ENCODE measurements around the gene SSR2.

The SSR2 gene

DNA sequence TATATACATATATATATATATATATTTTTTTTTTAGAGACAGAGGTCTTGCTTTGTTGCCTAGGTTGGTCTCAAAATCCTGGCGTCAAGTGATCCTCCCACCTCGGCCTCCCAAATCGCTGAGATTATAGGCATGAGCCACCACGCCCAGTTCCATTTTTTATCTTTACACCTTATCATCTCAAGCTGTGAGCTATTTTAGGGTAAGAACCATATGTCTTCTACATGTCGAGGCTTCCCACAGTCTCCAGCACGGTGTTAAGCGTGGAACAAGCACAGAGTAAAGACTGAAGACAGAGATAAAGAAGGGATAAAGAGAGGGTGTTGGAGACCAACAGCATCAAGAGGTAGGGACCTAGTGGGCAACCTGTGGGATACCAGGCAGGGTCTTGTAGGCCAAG is 56.6 kb downstream of the SSR2 start:
- Histone ChIP-seq H3K4me3 (ENCODE audit: low read length, poor library complexity, severe bottlenecking) (no peak overlapping the region), H3K9ac (ENCODE audit: low read depth, low read length, poor library complexity, severe bottlenecking) (no peak overlapping the region), H3K9me3 (ENCODE audit: insufficient read depth, low read depth, low read length) (no peaks in the 10 kb centered on the region), H3K36me3 (ENCODE audit: insufficient read depth, low read length) (peaks cover 91% of the 10 kb centered on the region; the same call in 1 of the 2 replicates), H3K27me3 (ENCODE audit: insufficient read depth, low read length, poor library complexity, severe bottlenecking) (no peaks in the 10 kb centered on the region), H3F3A (ENCODE audit: low read depth) (no peaks in the 10 kb centered on the region), H3K79me2 (ENCODE audit: insufficient read depth, low read length) (peaks cover 63% of the 10 kb centered on the region), H4K20me1 (ENCODE audit: insufficient read depth, low read length, poor library complexity, severe bottlenecking) (peaks cover 78% of the 10 kb centered on the region), H3K4me2 (ENCODE audit: low read depth, low read length, poor library complexity, severe bottlenecking) (no peak overlapping the region), H3K4me1 (ENCODE audit: insufficient read depth, low read length, poor library complexity, severe bottlenecking) (peaks cover 23% of the 10 kb centered on the region), H3K9me2 (replicated peaks; ENCODE audit: low read depth, low read length) (no peaks in the 10 kb centered on the region), H2AFZ (ENCODE audit: low read length) (no peak overlapping the region)
- TF ChIP-seq EZH2phosphoT487 (IDR thresholded peaks at IDR 0.05; ENCODE audit: borderline replicate concordance): no peak
- TF ChIP-seq CTCF (conservative IDR thresholded peaks at IDR 0.05; ENCODE audit: low read length): no peak

- Histone ChIP-seq H3K4me3 (ENCODE audit: low read length, poor library complexity, severe bottlenecking) (no peak overlapping the region), H3K36me3 (ENCODE audit: insufficient read depth, low read length) (peaks cover 90% of the 10 kb centered on the region), H3K9me2 (replicated peaks; ENCODE audit: low read depth, low read length) (no peaks in the 10 kb centered on the region), H3K4me2 (ENCODE audit: low read depth, low read length, poor library complexity, severe bottlenecking) (no peak overlapping the region), H3K79me2 (ENCODE audit: insufficient read depth, low read length) (peaks cover 48% of the 10 kb centered on the region), H4K20me1 (ENCODE audit: insufficient read depth, low read length, poor library complexity, severe bottlenecking) (peaks cover 67% of the 10 kb centered on the region), H3F3A (ENCODE audit: low read depth) (no peaks in the 10 kb centered on the region), H3K27me3 (ENCODE audit: insufficient read depth, low read length, poor library complexity, severe bottlenecking) (no peaks in the 10 kb centered on the region), H3K9me3 (ENCODE audit: insufficient read depth, low read depth, low read length) (no peaks in the 10 kb centered on the region), H2AFZ (ENCODE audit: low read length) (no peak overlapping the region), H3K4me1 (ENCODE audit: insufficient read depth, low read length, poor library complexity, severe bottlenecking) (peaks cover 9% of the 10 kb centered on the region), H3K9ac (ENCODE audit: low read depth, low read length, poor library complexity, severe bottlenecking) (no peak overlapping the region)
- no peak for TF ChIP-seq EZH2phosphoT487 (IDR thresholded peaks at IDR 0.05; ENCODE audit: borderline replicate concordance)
- TF ChIP-seq CTCF (conservative IDR thresholded peaks at IDR 0.05; ENCODE audit: low read length): no peak
These were observed 58.0 kb downstream of the SSR2 start for GRCh38 chr1:155962599-155963211.

DNA sequence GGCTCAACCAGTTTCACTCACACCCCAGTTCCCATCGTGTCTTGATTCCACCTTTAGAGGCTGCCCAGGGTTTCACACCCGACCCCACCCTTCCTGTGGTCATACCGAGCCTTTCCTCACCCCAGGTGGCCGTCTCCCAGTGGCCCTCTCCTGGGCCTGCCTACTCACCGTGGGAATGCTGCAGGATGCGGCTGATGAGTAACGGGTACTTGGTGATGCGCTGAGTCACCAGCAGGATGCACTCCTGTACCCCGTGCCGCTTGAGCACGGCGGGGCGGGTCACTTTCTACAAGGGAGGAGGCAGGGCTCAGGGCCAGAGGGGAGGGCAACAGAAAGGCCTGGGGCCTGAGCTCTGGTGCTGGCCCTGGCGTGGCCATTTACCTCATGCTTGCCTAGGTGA is 58.8 kb downstream of the SSR2 start:
- Histone ChIP-seq H3F3A (ENCODE audit: low read depth) (no peaks in the 10 kb centered on the region; the same call in 1 of the 2 replicates), H3K27me3 (ENCODE audit: insufficient read depth, low read length, poor library complexity, severe bottlenecking) (no peaks in the 10 kb centered on the region), H3K4me2 (ENCODE audit: low read depth, low read length, poor library complexity, severe bottlenecking) (no peak overlapping the region), H3K36me3 (ENCODE audit: insufficient read depth, low read length) (peaks cover 90% of the 10 kb centered on the region), H3K79me2 (ENCODE audit: insufficient read depth, low read length) (peaks cover 41% of the 10 kb centered on the region), H4K20me1 (ENCODE audit: insufficient read depth, low read length, poor library complexity, severe bottlenecking) (peaks cover 59% of the 10 kb centered on the region), H3K9me3 (ENCODE audit: insufficient read depth, low read depth, low read length) (no peaks in the 10 kb centered on the region), H3K9me2 (replicated peaks; ENCODE audit: low read depth, low read length) (no peaks in the 10 kb centered on the region), H3K4me1 (ENCODE audit: insufficient read depth, low read length, poor library complexity, severe bottlenecking) (peaks cover 1% of the 10 kb centered on the region), H2AFZ (ENCODE audit: low read length) (no peak overlapping the region), H3K9ac (ENCODE audit: low read depth, low read length, poor library complexity, severe bottlenecking) (no peak overlapping the region), H3K4me3 (ENCODE audit: low read length, poor library complexity, severe bottlenecking) (no peak overlapping the region)
- TF ChIP-seq CTCF (conservative IDR thresholded peaks at IDR 0.05; ENCODE audit: low read length) (no peak), EZH2phosphoT487 (IDR thresholded peaks at IDR 0.05; ENCODE audit: borderline replicate concordance) (no peak)
